ENCODE data around the gene ANKDD1A. TPM values are rescaled to one million over a fixed set of nuclear protein-coding genes. Genes with fewer than 3 reads are reported as not detected.

Gene ANKDD1A
- total and polyA plus RNA-seq, 5 donors from 2014 or later = 0.35 to 12.4 (median 1.3) TPM

DNA sequence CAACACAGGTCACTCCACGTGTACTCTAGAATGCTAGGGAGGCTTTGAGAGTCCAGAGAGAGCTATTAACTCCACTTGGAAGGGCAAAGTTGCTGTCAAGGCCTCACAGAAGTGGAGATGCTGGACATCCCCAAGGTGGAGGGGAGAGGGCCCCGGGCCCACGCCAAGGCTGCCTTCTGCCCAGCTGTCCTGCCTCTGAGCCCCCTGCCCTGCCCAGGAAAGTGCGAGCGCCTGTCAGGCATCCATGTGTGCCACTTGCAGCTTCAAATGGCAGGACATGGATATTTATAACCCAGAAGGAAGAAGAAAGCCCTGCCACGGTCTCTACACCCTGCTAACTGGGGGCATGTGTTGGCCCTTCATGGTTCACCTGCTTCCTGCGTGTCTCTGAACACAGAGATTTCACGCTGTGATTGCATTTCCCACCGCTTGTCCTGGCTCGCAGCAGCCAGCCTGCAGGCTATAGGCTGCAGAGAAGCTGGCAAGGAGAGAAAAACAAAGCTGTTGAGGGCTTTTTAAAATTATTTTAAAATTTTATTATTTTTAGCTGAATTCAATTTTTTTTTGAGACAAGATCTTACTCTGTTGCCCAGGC is 17.0 kb downstream of the ANKDD1A start:
- Mint-ChIP-seq H3K4me1 (peaks cover 0 to 5% (median 4%) of the 10 kb centered on the region in 4 donors), H3K4me3 (no peak overlapping the region)
- ATAC-seq (ENCODE audit: low read depth in 2 of 2) = no peak

DNA sequence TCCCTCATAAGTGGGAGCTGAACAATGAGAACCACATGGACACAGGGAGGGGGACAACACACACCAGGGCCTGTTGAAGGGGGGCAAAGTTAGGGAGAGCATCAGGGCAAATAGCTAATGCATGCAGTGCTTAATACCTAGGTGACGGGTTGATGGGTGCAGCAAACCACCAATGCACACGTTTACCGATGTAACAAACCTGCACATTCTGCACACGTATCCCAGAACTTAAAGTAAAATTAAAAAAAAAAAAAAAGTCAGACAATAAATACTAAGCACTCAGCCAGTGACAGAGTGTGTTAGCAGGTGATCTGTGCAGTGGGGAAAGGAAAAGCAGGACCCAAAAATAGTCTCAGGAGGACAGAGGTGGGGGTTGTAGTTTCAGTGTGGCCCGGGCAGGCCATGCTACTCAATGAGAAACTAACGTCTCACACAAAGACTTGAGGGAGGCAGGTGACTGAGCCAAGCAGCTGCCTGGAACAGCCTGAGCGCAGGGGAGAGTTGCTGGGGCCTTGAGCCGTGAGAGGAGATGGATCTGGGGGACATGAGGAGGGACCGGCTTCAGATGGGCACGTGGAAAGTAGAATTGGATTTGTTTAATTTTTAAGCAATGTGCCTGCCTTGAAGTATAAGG is 18.4 kb downstream of the ANKDD1A start:
- Histone ChIP-seq H3K27ac (ENCODE audit: insufficient read depth, low read length, poor library complexity, severe bottlenecking) (no peak overlapping the region), H3K36me3 (ENCODE audit: control insufficient read depth, insufficient read depth, low read length) (no peaks in the 10 kb centered on the region), H3K9me3 (ENCODE audit: control insufficient read depth in 2 of 2, low read length in 2 of 2) (no peaks in the 10 kb centered on the region), H3K4me1 (ENCODE audit: control insufficient read depth, insufficient read depth, low read length, poor library complexity, severe bottlenecking) (no peaks in the 10 kb centered on the region), H3K27me3 (ENCODE audit: control insufficient read depth, insufficient read depth, low read length) (no peaks in the 10 kb centered on the region), H3K4me3 (ENCODE audit: low read depth, low read length) (no peak overlapping the region)
- Mint-ChIP-seq H3K27ac (peak overlapping the region in 1 of 3 donors; percentile 66), H3K4me1 (peaks cover 0 to 5% (median 4%) of the 10 kb centered on the region in 4 donors), H3K4me3 (no peak overlapping the region), H3K27me3 (no peaks in the 10 kb centered on the region), H3K36me3 (peaks cover 39% of the 10 kb centered on the region), H3K9me3 (no peaks in the 10 kb centered on the region)
- no peak for DNase-seq
- ATAC-seq (ENCODE audit: low read depth in 2 of 2) = no peak

More for the DNA sequence above, 17.0 kb downstream of the ANKDD1A start:
- Histone ChIP-seq H3K36me3 (ENCODE audit: control insufficient read depth, insufficient read depth, low read length) (no peaks in the 10 kb centered on the region), H3K9me3 (ENCODE audit: control insufficient read depth in 2 of 2, low read length in 2 of 2) (no peaks in the 10 kb centered on the region), H3K27ac (ENCODE audit: insufficient read depth, low read length, poor library complexity, severe bottlenecking) (no peak overlapping the region), H3K27me3 (ENCODE audit: control insufficient read depth, insufficient read depth, low read length) (no peaks in the 10 kb centered on the region), H3K4me3 (ENCODE audit: low read depth, low read length) (no peak overlapping the region), H3K4me1 (ENCODE audit: control insufficient read depth, insufficient read depth, low read length, poor library complexity, severe bottlenecking) (no peaks in the 10 kb centered on the region)
- no peaks in the 10 kb centered on the region for H3K27me3 Mint-ChIP-seq
- no peak for DNase-seq
- peaks cover 31% of the 10 kb centered on the region for H3K36me3 Mint-ChIP-seq
- no peaks in the 10 kb centered on the region for H3K9me3 Mint-ChIP-seq
- H3K27ac Mint-ChIP-seq = no peak overlapping the region

DNA sequence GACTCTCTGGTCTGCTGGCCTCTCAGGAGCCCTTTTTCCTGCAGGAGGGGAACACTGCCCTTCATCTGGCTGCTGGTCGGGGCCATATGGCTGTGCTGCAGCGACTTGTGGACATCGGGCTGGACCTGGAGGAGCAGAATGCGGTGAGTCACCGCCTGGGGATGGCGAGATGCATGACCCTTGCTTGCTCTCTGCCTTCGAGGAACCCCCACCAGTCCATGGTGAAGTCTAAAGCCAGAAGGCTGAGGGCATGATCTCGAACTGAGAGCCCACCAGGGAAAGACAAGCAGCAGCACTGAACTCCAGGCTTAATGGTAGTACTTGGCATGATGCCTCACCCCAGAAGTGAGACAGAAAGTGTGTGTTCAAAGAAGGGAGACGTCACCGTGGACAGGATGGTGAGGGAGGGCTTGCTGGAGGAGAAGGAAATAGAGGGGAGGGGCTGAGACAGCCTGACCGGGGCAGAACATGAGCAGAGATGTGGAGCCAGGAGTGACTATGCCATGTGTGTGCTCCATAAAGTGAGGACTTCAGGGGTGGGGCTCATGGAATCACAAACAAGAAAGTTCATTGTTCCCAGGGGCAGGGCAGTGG is 19.2 kb downstream of the ANKDD1A start:
- DNase-seq (no peak), ATAC-seq (ENCODE audit: low read depth in 2 of 2) (no peak)
- H3K27ac Mint-ChIP-seq = peak overlapping the region in 1 of 3 donors; percentile 47
- no peaks in the 10 kb centered on the region for H3K27me3 Mint-ChIP-seq
- Histone ChIP-seq H3K4me3 (ENCODE audit: low read depth, low read length) (no peak overlapping the region), H3K36me3 (ENCODE audit: control insufficient read depth, insufficient read depth, low read length) (no peaks in the 10 kb centered on the region), H3K9me3 (ENCODE audit: control insufficient read depth in 2 of 2, low read length in 2 of 2) (no peaks in the 10 kb centered on the region), H3K4me1 (ENCODE audit: control insufficient read depth, insufficient read depth, low read length, poor library complexity, severe bottlenecking) (no peaks in the 10 kb centered on the region), H3K27me3 (ENCODE audit: control insufficient read depth, insufficient read depth, low read length) (no peaks in the 10 kb centered on the region), H3K27ac (ENCODE audit: insufficient read depth, low read length, poor library complexity, severe bottlenecking) (no peak overlapping the region)
- H3K4me3 Mint-ChIP-seq = no peak overlapping the region
- peaks cover 0 to 3% (median 1%) of the 10 kb centered on the region in 4 donors for H3K4me1 Mint-ChIP-seq
- no peaks in the 10 kb centered on the region for H3K9me3 Mint-ChIP-seq
- peaks cover 35% of the 10 kb centered on the region for H3K36me3 Mint-ChIP-seq

- Mint-ChIP-seq H3K27ac (peak overlapping the region in 1 of 3 donors; percentile 47), H3K4me3 (no peak overlapping the region), H3K36me3 (peaks cover 29% of the 10 kb centered on the region), H3K9me3 (no peaks in the 10 kb centered on the region), H3K27me3 (no peaks in the 10 kb centered on the region), H3K4me1 (peaks cover 0 to 3% (median 1%) of the 10 kb centered on the region in 4 donors)
- no peaks in the 10 kb centered on the region for H3K9me3 ChIP-seq (ENCODE audit: control insufficient read depth in 2 of 2, low read length in 2 of 2)
- ATAC-seq (ENCODE audit: low read depth in 2 of 2) = no peak
- no peaks in the 10 kb centered on the region for H3K36me3 ChIP-seq (ENCODE audit: control insufficient read depth, insufficient read depth, low read length)
- no peak overlapping the region for H3K27ac ChIP-seq (ENCODE audit: insufficient read depth, low read length, poor library complexity, severe bottlenecking)
- no peaks in the 10 kb centered on the region for H3K4me1 ChIP-seq (ENCODE audit: control insufficient read depth, insufficient read depth, low read length, poor library complexity, severe bottlenecking)
- no peak for DNase-seq
- no peak overlapping the region for H3K4me3 ChIP-seq (ENCODE audit: low read depth, low read length)
- no peaks in the 10 kb centered on the region for H3K27me3 ChIP-seq (ENCODE audit: control insufficient read depth, insufficient read depth, low read length)
Observed at GRCh38 chr15:64931381-64931780, 19.7 kb downstream of the ANKDD1A start.

- no peak for ATAC-seq (ENCODE audit: low read depth in 2 of 2)
- Histone ChIP-seq H3K27me3 (ENCODE audit: control insufficient read depth, insufficient read depth, low read length) (no peaks in the 10 kb centered on the region), H3K4me1 (ENCODE audit: control insufficient read depth, insufficient read depth, low read length, poor library complexity, severe bottlenecking) (no peaks in the 10 kb centered on the region), H3K4me3 (ENCODE audit: low read depth, low read length) (no peak overlapping the region), H3K9me3 (ENCODE audit: control insufficient read depth in 2 of 2, low read length in 2 of 2) (no peaks in the 10 kb centered on the region), H3K27ac (ENCODE audit: insufficient read depth, low read length, poor library complexity, severe bottlenecking) (no peak overlapping the region), H3K36me3 (ENCODE audit: control insufficient read depth, insufficient read depth, low read length) (no peaks in the 10 kb centered on the region)
- H3K9me3 Mint-ChIP-seq = no peaks in the 10 kb centered on the region
- no peak overlapping the region for H3K4me3 Mint-ChIP-seq
- no peak for DNase-seq
- peaks cover 32% of the 10 kb centered on the region for H3K36me3 Mint-ChIP-seq
- H3K27me3 Mint-ChIP-seq = no peaks in the 10 kb centered on the region
- H3K27ac Mint-ChIP-seq = no peak overlapping the region
- H3K4me1 Mint-ChIP-seq = peaks cover 0 to 3% (median 0%) of the 10 kb centered on the region in 4 donors
Observed at GRCh38 chr15:64934023-64934422, 22.3 kb downstream of the ANKDD1A start.

DNA sequence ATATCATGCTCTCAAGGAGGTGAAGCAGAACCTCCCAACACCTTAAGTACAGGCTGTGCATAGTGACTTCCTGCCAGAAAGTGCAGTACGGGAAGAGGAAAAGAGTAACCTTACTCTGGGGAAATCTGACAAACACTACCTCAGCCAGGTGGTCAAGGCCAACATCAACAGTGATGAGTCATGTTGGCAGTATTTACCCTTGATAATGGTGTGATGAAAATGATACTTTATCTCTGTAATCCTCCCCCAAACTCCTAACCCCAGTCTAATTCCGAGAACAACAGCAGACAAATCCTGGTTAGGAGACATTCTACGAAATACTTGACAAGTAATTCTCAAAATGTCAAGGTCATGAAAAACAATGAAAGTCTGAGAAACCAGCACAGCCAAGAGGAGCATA is 26.5 kb downstream of the ANKDD1A start:
- Histone ChIP-seq H3K36me3 (ENCODE audit: control insufficient read depth, insufficient read depth, low read length) (no peaks in the 10 kb centered on the region), H3K9me3 (ENCODE audit: control insufficient read depth in 2 of 2, low read length in 2 of 2) (no peaks in the 10 kb centered on the region), H3K4me3 (ENCODE audit: low read depth, low read length) (no peak overlapping the region), H3K4me1 (ENCODE audit: control insufficient read depth, insufficient read depth, low read length, poor library complexity, severe bottlenecking) (no peaks in the 10 kb centered on the region), H3K27ac (ENCODE audit: insufficient read depth, low read length, poor library complexity, severe bottlenecking) (no peak overlapping the region), H3K27me3 (ENCODE audit: control insufficient read depth, insufficient read depth, low read length) (no peaks in the 10 kb centered on the region)
- H3K36me3 Mint-ChIP-seq = peaks cover 18% of the 10 kb centered on the region
- no peaks in the 10 kb centered on the region for H3K4me1 Mint-ChIP-seq
- no peak overlapping the region for H3K4me3 Mint-ChIP-seq
- DNase-seq (peak in 1 of 3 donors; percentile 19), ATAC-seq (ENCODE audit: low read depth in 2 of 2) (no peak)
- H3K9me3 Mint-ChIP-seq = peaks cover 0 to 1% (median 0%) of the 10 kb centered on the region in 7 donors
- peak overlapping the region in 1 of 3 donors; percentile 54 for H3K27ac Mint-ChIP-seq
- H3K27me3 Mint-ChIP-seq = no peaks in the 10 kb centered on the region

- Histone ChIP-seq H3K27ac (ENCODE audit: insufficient read depth, low read length, poor library complexity, severe bottlenecking) (no peak overlapping the region), H3K27me3 (ENCODE audit: control insufficient read depth, insufficient read depth, low read length) (no peaks in the 10 kb centered on the region), H3K9me3 (ENCODE audit: control insufficient read depth in 2 of 2, low read length in 2 of 2) (no peaks in the 10 kb centered on the region), H3K4me3 (ENCODE audit: low read depth, low read length) (no peak overlapping the region), H3K4me1 (ENCODE audit: control insufficient read depth, insufficient read depth, low read length, poor library complexity, severe bottlenecking) (no peaks in the 10 kb centered on the region), H3K36me3 (ENCODE audit: control insufficient read depth, insufficient read depth, low read length) (no peaks in the 10 kb centered on the region)
- Mint-ChIP-seq H3K4me1 (no peaks in the 10 kb centered on the region), H3K9me3 (peaks cover 0 to 1% (median 0%) of the 10 kb centered on the region in 7 donors), H3K27me3 (no peaks in the 10 kb centered on the region), H3K27ac (no peak overlapping the region), H3K4me3 (no peak overlapping the region), H3K36me3 (peaks cover 8% of the 10 kb centered on the region)
- no peak for ATAC-seq (ENCODE audit: low read depth in 2 of 2)
- DNase-seq = no peak
Observed at GRCh38 chr15:64942356-64942755, 30.7 kb downstream of the ANKDD1A start.
